Adrenal gland (tissue), 5 donors: Measurements from ENCODE around the gene DUX4.
"Not testable (repeated sequence)": the region's sequence is repeated elsewhere in the genome, so short reads cannot be mapped to it uniquely, and the experiment has no call there.

Experiments
- CTCF ChIP-seq, 6 experiments: fragments of 450-650 bp in 4 of 6; fragments of 200-600 bp in 2 of 6; sonication (generic) in 1 of 6; IDR thresholded peaks; 1 replicate in 5 of 6; 2 replicates in 1 of 6; pipeline versions ENCODE4 v1.5.1 to v1.8.0; 2016 to 2021; ENCODE audit warnings: antibody characterized with exemption in 6 of 6, mild to moderate bottlenecking in 2 of 6, moderate library complexity in 1 of 6
- POLR2A ChIP-seq, 2 donors: fragments of 450-650 bp; IDR thresholded peaks; one replicate each; pipeline ENCODE4 v1.6.1; 2017; ENCODE audit warnings: antibody characterized with exemption in 2 of 2, mild to moderate bottlenecking in 2 of 2, moderate library complexity in 1 of 2
- donor health status: DM: no; HTN: no; CAD: no.

- TF ChIP-seq CTCF, POLR2A (IDR thresholded peaks at IDR 0.05): not testable (repeated sequence)
Measured at GRCh38 chr4:190178606-190178990, 5.0 kb downstream of the DUX4 start.
